Retinal pigment epithelial cell (primary cell): Measurements from ENCODE around the gene MTFR1L.

Experiments used
- DNase-seq: peaks from one replicate; pipeline ENCODE4 v3.0.0-alpha.2; 2010; ENCODE audit warnings: low read depth
- H3K4me3 ChIP-seq: 2 replicates; pipeline ENCODE4 v1.5.1; 2011; ENCODE audit warnings: mild to moderate bottlenecking, low read length, control low read depth, moderate library complexity
- TF ChIP-seq, protein P1 (sequence below): conservative IDR thresholded peaks from 2 replicates; pipeline ENCODE4 v1.5.1; 2011; ENCODE audit warnings: low read depth, low read length, control low read depth, inconsistent platforms

MTFR1L gene

GRCh38 chr1:25843483-25843882 lies 23.7 kb downstream of the MTFR1L start:
- no peak overlapping the region for H3K4me3 ChIP-seq
- TF ChIP-seq, protein P1, sequence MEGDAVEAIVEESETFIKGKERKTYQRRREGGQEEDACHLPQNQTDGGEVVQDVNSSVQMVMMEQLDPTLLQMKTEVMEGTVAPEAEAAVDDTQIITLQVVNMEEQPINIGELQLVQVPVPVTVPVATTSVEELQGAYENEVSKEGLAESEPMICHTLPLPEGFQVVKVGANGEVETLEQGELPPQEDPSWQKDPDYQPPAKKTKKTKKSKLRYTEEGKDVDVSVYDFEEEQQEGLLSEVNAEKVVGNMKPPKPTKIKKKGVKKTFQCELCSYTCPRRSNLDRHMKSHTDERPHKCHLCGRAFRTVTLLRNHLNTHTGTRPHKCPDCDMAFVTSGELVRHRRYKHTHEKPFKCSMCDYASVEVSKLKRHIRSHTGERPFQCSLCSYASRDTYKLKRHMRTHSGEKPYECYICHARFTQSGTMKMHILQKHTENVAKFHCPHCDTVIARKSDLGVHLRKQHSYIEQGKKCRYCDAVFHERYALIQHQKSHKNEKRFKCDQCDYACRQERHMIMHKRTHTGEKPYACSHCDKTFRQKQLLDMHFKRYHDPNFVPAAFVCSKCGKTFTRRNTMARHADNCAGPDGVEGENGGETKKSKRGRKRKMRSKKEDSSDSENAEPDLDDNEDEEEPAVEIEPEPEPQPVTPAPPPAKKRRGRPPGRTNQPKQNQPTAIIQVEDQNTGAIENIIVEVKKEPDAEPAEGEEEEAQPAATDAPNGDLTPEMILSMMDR, result no peak
- no peak for DNase-seq

DNA sequence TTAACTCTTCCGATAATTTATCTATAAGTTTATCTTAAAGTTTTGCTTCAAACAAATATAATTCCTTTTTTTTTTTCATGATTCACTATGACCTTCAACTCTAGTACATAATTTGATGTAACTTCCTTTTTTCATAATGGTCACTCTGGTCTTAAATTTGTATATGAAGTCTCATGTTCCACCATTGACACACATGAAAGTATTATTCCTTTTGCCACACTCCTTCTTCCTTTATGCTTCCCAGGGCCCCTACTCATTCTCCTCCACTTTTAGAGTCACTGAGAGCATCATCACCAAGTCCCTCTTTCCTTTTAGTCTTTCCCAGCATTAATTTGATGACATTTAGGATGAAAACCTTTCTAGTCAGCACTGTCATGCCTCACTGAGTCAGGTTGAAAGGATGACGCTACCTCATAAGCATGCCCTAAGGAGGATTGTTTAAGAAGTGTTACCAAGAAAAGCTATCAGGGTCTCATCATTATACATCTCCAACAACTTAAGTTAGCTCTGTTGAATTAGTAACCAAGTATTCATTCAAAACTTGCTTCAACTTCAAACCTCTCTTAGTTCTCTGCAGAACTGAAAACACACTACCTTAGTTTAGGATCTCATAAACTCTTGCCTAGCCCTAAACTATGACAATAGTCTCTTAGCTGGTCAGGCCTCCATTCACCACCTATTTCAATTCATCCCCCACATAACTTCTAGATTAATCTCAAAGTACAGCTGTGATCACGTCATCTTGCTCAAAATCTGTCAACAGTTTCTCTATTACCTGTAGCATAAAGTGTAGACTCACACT lies 25.0 kb downstream of the MTFR1L start:
- H3K4me3 ChIP-seq, result no peak overlapping the region
- TF ChIP-seq, protein P1, result no peak
- no peak for DNase-seq

DNA sequence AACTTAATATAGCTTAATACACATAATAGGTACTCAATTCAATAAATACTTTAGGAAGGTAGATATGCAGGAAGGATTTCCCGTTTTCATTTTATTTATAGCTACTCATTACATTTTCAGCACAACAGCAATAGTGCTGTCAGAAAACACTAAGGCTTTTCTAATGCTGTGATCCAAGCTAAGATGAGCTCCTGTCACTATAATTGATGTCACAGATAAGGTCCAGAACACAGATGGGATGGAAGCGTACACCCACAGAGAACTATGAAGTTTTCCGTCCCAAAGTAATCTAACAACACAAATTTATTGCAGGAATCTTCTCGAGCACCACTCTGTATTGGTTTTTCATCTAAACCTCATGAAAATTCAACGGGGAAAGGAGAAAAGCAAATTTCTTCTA lies 25.9 kb downstream of the MTFR1L start:
- DNase-seq, result no peak
- H3K4me3 ChIP-seq, result no peak overlapping the region
- TF ChIP-seq, protein P1, result no peak

- DNase-seq, result no peak
- H3K4me3 ChIP-seq, result no peak overlapping the region
- TF ChIP-seq, protein P1, result no peak
Measured at GRCh38 chr1:25847929-25848328, 28.2 kb downstream of the MTFR1L start.

- DNase-seq, result peak; percentile 30
- TF ChIP-seq, protein P1, result no peak
- H3K4me3 ChIP-seq, result no peak overlapping the region
Measured at GRCh38 chr1:25848531-25848930, 28.8 kb downstream of the MTFR1L start.

GRCh38 chr1:25854554-25854953 lies 34.8 kb downstream of the MTFR1L start:
- TF ChIP-seq, protein P1, result no peak
- no peak for DNase-seq
- H3K4me3 ChIP-seq, result no peak overlapping the region

DNA sequence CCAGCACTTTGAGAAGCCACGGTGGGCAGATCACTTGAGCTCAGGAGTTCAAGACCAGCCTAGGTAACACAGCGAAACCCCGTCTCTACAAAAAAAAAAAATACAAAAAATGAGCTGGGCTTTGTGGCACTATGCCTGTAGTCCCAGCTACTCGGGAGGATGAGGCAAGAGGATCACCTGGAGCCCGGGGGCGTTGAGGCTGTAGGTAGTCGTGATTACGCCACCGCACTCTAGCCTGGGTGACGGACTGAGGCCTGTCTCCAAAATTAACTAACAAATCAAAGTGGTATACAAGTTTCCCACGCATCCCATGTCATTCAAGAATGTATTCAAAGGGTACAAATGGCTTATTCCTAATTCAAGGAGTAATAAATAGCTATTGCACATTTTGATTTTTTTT lies 37.1 kb downstream of the MTFR1L start:
- H3K4me3 ChIP-seq, result no peak overlapping the region
- TF ChIP-seq, protein P1, result no peak
- DNase-seq, result no peak
